SW 1271 (cell line): ENCODE data around the gene PRR14L.
A peak's percentile ranks its signal among the peaks of the same experiment; 100 is the strongest.
"Not testable (repeated sequence)": the region's sequence is repeated elsewhere in the genome, so short reads cannot be mapped to it uniquely, and the experiment has no call there.

Source experiments
- DNase-seq, 2 experiments: peaks; one replicate each; lab custom pipeline; 2025; lab: John Stamatoyannopoulos, UW

PRR14L gene

DNA sequence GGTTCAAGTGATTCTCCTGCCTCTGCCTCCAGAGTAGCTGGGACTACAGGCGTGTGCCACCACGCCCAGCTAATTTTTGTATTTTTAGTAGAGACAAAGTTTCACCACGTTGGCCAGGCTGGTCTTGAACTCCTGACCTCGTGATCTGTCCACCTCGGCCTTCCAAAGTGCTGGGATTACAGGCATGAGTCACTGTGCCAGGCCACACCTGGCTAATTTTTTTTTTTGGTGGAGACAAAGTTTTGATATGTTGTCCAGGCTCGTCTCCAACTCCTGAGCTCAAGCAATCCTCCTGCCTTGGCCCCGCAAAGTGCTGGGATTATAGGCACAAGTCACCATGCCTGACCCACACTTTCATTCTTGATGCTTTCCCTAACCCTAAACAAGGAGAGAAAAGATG is 9.6 kb downstream of the PRR14L start:
- not testable (repeated sequence) for DNase-seq

DNA sequence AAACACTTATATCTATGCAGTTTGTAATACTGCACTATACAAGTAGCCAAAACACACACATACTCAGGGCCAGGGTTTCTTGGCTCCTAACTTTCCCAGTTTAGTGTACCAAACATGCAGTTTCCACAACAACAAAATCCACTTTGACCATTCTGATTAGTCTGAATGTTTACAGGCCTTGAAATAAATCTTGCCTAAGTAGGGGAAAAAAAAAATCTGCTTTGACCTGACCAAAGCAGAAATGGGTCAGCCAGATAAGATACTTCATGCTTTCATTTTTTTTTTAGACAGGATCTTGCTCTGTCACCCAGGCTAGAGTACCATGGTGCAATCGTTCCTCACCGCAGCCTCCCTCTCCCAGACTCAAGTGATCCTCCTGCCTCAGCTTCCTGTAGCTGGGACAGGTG is 10.1 kb downstream of the PRR14L start:
- no peak for DNase-seq

DNA sequence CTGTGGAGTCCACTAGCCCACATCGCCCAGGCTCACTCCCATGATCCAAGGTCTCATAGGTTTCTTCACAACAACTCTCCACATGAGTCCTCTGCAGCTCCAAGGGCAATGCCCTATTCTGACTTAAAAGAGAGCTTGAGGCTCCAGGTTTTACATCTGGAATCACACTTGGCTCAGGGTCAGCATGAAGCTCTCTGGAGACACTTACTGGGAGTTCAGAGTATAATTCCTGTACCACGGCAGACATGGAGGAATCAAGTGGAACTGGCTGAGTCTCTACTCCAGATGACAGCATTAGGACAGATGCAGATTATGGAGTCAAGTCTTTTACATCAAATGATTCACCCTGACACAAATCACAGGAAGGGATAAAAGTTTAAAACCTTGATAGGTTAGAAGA is 11.4 kb downstream of the PRR14L start:
- DNase-seq, result no peak

DNA sequence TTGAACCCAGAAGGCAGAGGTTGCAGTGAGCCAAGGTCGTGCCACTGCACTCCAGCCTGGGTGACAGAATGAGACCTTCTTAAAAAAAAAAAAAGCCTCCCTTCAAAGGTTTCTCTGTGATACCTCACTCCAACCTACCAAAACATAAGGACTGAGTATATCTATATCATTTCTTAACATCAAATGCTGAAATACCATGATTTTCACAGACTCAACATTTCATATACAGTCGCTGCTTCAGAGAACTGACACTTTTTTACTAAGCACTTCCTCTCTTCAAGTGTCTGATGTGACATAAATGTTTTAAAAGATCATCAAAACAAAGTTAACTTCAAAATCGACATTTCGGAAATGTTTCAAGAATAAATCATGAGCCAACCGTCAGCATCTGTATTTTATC is 12.0 kb downstream of the PRR14L start:
- no peak for DNase-seq

DNA sequence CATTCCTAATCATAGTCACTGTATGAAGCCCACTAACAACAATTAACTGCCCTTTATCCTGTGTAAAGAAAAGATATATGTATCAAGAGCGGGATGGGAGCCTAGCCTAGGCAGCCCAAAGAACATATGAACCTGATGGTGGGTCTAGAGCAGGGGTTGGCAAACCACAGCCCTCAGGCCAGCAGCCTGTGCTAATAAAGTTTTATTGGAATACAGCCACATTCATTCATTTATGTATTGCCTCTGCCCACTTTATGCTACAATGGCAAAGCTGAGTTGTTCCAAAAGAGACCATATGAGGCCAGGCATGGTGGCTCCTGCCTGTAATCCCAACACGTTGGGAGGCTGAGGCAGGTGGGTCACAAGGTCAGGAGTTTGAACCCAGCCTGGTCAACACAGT is 13.5 kb downstream of the PRR14L start:
- no peak for DNase-seq

DNA sequence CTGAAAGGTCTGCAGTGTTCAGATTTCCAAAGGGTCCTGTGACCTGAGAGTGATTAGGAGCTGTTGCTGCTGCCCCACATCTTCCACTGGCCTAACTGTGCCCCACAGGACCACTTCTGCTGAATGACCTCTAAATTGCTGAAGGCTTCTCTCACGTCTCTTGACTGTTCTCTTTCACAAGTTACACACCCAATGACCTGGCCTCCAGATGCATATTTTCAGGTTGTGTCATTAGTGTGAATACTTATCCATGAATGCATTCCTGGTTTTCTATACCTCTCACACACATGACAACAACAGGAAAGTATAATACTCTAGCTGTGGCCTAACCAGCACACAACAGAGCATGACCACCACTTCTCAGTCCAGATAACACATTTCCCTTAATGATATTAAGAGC is 15.4 kb downstream of the PRR14L start:
- peak; percentile 12 to 52 for DNase-seq

DNA sequence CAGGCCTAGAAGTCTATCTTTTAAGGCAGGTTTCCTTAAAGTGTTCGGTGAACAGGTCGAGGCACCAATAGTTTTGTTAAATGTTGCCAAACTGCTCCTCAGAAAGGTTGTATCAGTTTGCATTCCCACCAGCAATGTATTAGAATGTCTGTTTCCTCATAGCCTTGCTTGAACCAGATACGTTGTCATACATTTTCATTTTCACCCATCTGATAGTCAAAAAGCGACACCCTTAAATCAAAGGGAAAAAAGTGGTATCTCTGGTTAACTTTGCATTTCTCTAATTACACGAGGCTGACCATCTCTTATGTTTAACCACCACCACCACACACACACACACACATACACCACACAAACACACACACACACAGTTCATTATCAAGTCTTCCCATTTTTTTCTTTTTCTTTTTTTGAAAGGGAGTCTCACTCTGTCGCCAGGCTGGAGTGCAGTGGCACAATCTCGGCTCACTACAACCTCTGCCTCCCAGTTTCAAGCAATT is 16.3 kb downstream of the PRR14L start:
- DNase-seq, result no peak

DNA sequence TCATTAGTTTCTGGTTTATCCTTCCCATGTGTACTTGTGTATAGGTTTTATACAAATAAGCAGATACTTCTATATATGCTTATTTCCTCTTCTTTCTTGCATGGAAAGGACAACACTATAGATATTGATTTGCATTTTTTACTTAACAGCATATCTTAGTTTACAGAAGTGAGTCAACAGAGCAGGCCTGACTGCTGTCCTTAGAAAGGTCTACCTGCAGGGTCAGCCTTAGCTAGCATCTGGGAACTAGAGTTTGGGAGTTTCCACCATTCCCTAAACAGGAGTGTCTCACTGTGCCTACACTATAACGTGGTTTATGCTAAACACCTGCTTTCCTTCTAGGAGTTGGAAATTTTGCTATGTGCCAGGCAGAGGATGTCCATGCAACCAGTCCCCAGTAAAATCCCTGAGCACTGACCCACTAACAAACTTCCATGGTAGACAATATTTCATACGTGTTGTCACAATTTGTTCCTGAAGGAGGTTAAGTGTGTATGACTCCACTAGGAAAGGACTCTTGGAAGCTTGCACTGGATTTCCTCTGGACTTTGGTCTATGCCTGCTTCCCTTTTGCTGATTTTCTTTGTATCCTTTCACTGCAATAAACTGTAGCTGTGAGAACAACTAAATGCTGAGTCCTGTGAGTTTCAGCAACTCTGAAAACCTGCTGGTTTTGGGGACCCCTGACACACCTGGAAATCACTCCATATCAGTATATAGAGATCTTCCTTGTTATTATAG is 17.7 kb downstream of the PRR14L start:
- DNase-seq, result no peak

DNA sequence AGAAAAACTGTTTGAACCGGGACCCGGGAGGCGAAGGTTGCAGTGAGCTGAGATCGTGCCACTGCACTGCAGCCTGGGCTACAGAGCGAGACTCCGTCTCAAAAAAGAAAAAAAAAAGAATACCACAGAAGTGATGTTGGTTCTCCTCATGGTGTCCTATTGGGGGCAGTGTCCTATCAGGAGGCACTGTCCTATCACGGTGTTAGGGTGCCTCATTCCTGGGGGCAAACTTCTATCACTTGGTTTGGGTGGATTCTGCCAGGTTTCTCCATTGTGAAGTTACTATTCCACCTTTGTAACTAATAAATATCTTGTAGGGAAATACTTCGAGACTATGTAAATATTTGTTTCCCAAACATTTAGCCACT is 19.6 kb downstream of the PRR14L start:
- DNase-seq, result no peak

DNA sequence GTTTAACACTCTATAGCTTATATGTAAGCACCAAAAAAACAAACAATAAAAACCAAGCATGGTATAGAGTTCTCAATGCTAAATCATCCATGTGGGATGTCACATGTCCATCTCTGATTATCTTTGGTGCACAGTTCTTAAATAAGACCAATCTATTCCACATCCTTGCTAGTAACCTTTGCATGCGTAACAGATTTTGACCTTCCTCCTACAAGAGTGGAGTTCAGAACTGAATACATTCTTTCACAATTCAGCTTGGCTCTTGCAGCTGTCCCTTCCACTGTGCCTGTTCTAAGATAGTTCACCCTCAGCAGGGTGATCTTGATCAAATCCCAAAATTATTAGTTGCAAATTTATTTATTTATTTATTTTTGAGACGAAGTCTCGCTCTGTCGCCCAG is 21.1 kb downstream of the PRR14L start:
- no peak for DNase-seq

DNA sequence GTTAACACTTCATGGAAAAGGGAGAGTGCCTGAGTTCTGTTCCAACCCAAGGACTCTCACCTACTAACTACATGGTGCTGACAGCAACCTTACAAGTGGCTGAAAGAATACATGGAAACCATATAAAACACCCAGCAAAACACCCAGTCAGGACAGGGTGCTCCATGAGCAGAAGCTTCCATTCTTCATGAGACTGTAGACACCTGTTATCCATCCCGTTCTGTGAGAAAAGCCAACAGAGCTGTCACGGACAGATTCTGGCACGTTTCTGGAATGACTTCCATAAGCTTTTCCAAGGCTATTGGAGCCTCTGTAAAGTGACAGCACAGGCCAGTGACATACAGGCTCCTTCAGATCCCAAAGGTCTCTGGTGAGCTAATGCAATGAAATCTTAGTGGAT is 23.2 kb downstream of the PRR14L start:
- no peak for DNase-seq

DNA sequence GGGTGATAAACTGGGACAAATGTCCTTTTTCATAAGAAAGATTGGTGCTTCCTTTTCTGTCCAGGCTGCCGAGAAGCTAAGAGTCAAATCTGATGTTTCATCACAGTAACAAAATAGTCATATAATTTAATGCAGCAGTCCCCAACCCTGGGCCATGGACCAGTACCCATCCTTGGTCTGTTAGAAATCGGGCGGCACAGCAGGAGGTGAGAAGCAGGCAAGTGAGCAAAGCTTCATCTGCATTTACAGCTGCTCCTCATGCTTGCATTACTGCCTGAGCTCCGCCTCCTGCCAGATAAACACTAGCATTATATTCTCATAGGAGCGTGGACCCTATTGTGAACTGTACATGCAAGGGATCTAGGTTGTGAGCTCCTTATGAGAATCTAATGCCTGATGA is 26.2 kb downstream of the PRR14L start:
- no peak for DNase-seq

DNA sequence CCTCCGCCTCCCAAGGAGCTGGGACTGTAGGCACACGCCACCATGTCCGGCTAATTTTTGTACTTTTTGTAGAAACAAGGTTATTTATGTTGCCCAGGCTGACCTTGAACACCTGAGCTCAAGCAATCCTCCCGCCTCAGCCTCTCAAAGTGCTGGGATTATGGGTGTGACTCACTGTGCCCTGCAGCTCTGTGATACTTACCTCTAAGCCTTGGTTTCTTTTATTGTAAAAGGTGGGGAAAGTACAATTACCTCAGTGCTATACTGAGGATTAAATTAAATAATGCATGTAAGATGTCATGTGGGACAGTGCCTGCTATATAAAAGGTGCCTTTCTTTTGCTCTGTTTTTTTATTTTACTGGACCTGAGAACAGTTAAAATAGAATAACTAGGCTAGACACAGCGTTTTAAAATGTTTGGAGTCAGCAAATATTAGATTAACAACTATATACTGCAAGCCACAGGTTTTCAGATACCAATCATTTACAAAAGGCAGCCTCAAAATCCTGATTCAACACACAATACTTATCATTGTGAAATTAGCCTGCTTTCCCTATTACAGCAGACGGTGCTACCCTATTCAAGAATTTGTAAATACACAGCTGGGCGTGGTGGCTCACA is 30.0 kb downstream of the PRR14L start:
- no peak for DNase-seq

DNA sequence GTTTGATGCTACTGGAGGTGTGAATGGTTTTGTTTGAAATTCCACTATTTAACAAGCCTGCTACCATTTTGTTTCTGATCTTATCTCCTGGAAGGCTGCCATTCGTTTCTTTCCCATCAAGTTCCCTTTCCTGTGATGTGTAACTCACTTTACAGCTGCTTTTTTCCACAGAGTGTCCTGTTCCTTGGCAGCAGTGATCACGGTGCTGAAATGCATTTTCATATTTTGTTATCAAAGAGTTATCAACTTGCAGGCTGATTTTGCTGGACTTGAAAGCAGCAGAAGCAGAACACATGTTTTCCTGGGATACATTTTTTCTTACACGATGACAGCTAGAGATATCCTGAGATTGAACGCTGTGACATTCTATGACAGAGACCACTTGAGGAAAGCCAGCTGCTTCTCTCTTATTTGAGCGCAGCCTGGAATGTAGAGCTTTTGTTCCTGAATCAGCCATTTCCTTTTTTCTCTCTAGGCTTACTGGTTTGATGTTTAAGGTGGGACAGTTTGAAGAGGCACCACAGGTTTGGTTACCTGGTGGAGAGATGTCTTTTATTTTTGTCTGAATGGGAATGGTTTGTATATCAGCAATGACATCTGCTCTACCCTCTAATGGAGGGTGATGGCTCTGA is 34.7 kb downstream of the PRR14L start:
- DNase-seq, result no peak

DNA sequence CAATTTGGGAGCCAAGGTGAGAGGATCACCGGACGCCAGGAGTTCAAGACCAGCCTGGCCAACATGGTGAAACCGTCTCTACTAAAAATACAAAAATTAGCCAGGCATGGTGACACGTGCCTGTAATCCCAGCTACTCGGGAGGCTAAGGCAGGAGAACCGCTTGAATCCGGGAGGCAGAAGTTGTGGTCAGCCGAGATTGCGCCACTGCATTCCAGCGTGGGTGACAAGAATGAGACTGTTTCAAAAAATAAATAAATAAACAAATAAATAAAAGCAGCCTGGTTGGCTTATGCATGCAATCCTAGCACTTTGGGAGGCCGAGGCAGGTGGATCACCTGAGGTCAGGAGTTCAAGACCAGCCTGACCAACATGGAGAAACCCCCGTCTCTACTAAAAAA is 38.7 kb downstream of the PRR14L start:
- DNase-seq, result not testable (repeated sequence)

DNA sequence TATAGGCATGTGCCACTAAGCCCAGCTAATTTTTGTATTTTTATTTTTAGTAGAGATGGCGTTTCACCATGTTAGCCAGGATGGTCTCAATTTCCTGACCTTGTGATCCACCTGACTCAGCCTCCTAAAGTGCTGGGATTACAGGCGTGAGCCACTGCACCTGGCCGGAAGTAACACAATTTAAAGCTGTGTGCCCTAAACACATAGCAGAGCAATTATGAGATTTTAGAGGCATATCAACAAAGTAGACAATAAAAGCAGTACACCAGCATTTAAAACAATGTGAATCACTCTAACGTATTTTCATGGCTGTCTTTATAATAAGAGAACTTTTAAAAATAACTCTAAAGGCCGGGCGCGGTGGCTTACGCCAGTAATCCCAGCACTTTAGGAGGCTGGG is 42.4 kb downstream of the PRR14L start:
- no peak for DNase-seq

DNA sequence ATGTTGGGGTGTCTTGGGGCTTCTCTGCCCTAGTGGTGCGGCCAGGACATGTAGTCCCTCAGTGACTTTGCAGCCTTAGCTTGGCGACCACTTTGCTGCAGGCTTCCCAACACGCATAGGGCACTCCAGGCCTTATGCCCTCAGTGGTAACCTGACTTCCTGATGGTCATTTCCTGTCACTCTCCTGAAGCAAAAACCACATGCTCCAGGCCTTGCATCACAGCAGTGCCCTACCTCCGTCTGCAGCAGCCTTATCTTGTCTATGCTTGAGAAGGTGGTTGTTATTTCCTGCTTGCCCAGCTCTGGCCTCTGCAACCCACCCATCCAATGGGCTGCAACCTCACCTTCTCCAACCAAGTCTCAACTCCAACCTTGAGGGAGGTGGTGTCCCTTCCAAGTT is 54.5 kb downstream of the PRR14L start:
- DNase-seq, result no peak

DNA sequence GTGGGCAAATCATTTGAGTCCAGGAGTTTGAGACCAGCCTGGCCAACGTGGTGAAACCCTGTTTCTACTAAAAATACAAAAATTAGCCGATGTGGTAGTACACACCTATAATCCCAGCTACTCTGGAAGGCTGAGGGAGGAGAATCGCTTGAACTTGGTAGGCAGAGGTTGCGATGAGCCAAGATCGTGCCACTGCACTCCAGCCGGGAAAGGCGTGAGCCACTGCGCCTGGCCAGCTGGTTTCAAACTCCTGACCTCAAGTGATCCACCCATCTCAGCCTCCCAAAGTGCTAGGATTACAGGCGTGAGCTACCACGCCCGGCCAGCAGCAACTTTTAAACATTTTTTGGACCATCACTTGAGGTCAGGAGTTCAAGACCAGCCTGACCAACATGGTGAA is 55.9 kb downstream of the PRR14L start:
- DNase-seq, result not testable (repeated sequence)

DNA sequence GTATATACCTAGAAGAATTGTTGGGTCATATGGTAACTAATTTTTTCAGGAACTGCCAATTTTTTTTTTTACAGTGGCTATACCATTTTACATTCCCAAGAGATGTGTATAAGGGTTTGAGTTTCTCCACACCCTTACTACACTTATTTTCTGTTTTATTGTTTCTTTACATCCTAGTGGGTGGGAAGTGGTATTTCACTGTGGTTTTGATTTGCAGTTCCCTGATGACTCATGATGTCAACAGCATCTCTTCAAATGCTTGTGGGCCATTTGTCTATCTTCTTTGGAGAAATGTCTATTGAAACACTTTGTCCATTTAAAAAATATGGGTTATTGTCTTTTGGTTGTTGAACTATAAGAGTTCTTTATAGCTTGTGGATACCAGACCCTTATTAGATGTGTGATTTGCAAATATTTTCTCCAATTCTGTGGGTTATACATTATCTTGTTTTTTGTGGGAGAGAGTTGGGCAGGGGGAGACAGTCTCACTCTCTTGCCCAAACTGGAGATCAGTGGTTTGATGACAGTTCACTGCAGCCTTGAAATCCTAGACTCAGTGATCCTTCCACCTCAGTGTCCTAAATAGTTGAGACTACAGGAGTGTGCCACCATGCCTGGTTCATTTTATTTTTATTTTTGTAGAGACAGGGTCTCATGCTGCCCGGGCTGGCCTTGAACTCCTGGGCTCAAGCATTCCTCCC is 57.6 kb downstream of the PRR14L start:
- no peak for DNase-seq

DNA sequence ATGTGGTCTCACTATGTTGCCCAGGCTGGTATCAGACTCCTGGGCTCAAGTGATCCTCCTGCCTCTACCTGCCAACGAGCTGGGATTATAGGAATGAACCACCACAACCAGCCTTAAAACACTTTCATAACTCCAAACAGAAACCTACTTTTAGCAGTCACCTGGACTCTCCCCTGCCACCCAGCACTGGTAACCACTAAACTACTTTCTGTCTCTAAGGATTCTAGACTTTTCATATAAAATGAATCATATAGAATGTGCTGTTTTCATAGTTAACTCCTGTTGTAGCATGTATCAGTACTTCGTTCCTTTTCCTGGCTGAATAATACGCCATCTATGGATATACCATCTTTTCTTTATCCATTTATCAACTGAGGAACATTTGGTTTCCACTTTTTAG is 58.5 kb downstream of the PRR14L start:
- no peak for DNase-seq

DNA sequence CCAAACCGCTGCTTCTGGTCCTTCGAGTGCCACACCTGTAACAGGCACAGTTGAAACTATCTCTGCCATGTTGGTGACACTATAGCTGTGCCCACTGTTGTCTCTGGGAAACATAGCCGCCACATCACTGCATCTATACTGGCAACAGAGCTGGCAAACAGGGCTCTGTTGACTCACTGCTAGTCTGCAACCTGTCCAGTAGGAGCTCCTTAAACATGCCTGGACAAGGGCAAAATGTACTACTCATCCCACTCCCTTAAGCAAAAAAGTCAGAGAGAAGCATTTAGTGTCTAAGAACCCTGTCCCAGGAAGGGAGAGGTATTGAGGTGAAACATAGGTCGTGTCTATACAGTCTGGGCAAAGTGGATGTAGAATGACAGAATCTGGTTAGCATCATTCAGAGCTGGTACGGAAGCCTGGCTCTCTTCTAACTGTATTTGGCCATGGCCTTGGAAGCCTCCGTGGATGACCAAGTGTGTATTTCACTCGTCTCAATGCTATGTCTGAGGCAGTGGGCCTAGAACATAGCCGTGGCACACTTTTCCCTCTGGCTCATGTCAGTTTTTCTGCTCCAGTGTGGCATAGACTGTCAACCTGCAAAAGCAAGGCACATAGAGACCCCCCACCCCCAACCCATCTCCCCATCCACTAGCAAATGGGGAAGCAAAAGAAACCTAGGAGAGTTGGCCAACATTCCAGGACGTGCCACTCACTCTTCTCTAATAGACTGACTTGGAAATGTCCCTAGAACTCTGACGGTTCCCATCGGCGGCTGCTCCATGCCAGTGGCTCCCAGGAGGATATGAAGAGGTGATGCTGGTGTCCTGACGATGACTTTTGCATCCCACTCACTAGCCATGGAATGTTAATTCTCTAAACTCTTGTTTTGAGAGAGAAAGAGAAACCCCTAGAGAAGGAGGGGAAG is 66.5 kb downstream of the PRR14L start:
- no peak for DNase-seq

DNA sequence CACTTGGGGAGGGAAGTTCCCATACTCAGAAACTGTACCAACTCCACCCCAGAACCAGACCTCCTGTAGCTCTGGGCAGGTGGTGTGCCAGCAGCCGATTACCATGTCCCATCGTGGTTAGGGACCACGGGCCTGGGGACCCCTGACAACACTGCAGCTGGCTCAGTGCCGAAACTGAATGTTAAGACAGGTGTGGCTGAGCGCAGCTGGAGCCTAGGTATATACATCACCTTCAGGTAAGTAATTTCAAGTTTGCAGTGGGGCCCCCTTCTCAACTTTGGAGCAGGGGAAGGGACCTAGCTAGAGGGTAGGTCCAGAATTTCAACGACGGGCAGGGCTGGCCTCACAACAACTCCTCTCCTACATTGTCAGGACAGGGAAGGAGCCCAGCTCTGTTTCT is 67.2 kb downstream of the PRR14L start:
- no peak for DNase-seq
